ENCODE measurements around the gene SPEN.
A peak's percentile ranks its signal among the peaks of the same experiment; 100 is the strongest.

SPEN gene

GRCh38 chr1:15969321-15969880, 121.9 kb downstream of the SPEN start:
- no peak overlapping the region for H3K4me3 ChIP-seq (ENCODE audit: low read depth, low read length)
- ChIA-PET POLR2A (no interaction called here), CTCF (interaction anchor here (1.1 to 2.5 kb wide), 3 partner anchors 11 to 178 kb away, joined by 4 to 17 read pairs (median 4); no protein-coding TSS in a partner anchor)
- TF ChIP-seq, protein P1, sequence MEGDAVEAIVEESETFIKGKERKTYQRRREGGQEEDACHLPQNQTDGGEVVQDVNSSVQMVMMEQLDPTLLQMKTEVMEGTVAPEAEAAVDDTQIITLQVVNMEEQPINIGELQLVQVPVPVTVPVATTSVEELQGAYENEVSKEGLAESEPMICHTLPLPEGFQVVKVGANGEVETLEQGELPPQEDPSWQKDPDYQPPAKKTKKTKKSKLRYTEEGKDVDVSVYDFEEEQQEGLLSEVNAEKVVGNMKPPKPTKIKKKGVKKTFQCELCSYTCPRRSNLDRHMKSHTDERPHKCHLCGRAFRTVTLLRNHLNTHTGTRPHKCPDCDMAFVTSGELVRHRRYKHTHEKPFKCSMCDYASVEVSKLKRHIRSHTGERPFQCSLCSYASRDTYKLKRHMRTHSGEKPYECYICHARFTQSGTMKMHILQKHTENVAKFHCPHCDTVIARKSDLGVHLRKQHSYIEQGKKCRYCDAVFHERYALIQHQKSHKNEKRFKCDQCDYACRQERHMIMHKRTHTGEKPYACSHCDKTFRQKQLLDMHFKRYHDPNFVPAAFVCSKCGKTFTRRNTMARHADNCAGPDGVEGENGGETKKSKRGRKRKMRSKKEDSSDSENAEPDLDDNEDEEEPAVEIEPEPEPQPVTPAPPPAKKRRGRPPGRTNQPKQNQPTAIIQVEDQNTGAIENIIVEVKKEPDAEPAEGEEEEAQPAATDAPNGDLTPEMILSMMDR (IDR thresholded peaks at IDR 0.05; ENCODE audit: insufficient read depth, low read length, missing control alignments), result no peak
- no peak for DNase-seq (ENCODE audit: low read depth, low spot score)

GRCh38 chr1:15970911-15971310, 123.4 kb downstream of the SPEN start:
- ChIA-PET POLR2A (no interaction called here), CTCF (no interaction called here)
- DNase-seq (ENCODE audit: low read depth, low spot score), result no peak
- TF ChIP-seq, protein P1 (IDR thresholded peaks at IDR 0.05; ENCODE audit: insufficient read depth, low read length, missing control alignments), result no peak
- no peak overlapping the region for H3K4me3 ChIP-seq (ENCODE audit: low read depth, low read length)

DNA sequence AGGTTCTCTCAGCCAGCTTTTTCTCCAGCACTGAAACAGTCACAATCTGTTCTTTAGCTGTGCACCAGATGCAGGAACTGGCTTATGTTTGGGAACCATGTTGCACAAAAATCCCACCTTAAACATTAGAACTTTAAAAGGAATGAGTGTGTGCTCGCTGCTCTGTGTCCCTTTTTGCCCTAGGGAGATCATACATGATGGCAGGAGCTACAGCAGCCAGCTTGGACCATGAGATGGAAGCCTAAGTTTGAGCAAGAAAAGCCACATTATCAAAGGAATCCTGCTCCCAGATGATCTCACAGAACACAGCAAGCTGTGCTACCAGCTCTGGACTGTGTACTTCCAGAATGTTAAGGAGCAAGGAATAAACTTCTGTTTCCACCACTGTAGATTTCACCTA, 124.9 kb downstream of the SPEN start:
- TF ChIP-seq, protein P1 (IDR thresholded peaks at IDR 0.05; ENCODE audit: insufficient read depth, low read length, missing control alignments), result no peak
- POLR2A ChIA-PET, result no interaction called here
- DNase-seq (ENCODE audit: low read depth, low spot score), result no peak
- no peak overlapping the region for H3K4me3 ChIP-seq (ENCODE audit: low read depth, low read length)
- CTCF ChIA-PET, result interaction anchor here (1.2 to 2.2 kb wide), 5 partner anchors 9 to 180 kb away, joined by 3 to 8 read pairs (median 5); no protein-coding TSS in a partner anchor

DNA sequence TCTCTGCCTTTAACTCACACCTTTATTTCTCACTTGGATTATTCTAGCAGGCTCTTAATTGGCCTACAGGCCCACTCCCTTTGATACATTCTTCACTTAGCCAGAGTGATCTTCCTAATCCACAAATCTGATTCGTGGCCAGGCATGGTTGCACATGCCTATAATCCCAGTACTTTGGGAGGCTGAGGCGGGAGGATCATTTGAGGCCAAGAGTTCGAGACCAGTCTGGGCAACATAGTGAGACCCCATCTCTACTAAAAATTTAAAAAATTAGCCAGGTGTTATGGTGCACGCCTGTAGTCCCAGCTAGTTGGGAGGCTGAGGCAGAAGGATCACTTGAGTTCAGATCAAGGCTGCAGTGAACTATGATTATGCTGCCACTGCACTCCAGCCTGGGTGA, 126.3 kb downstream of the SPEN start:
- POLR2A ChIA-PET, result no interaction called here
- no peak for DNase-seq (ENCODE audit: low read depth, low spot score)
- no peak overlapping the region for H3K4me3 ChIP-seq (ENCODE audit: low read depth, low read length)
- CTCF ChIA-PET, result interaction anchor here (1.3 kb wide), 1 partner anchor 21 kb away, joined by 5 read pairs; no protein-coding TSS in a partner anchor
- TF ChIP-seq, protein P1 (IDR thresholded peaks at IDR 0.05; ENCODE audit: insufficient read depth, low read length, missing control alignments), result no peak

GRCh38 chr1:15974855-15975254, 127.3 kb downstream of the SPEN start:
- peak overlapping the region; percentile 76 for H3K4me3 ChIP-seq (ENCODE audit: low read depth, low read length)
- TF ChIP-seq, protein P1 (IDR thresholded peaks at IDR 0.05; ENCODE audit: insufficient read depth, low read length, missing control alignments), result no peak
- CTCF ChIA-PET, result interaction anchor here (0.8 to 3.7 kb wide), 8 partner anchors 9 to 183 kb away, joined by 3 to 27 read pairs (median 6); no protein-coding TSS in a partner anchor
- no peak for DNase-seq (ENCODE audit: low read depth, low spot score)
- POLR2A ChIA-PET, result interaction anchor here (0.7 to 1.3 kb wide), 2 partner anchors 9 to 25 kb away, joined by 3 to 5 read pairs; no protein-coding TSS in a partner anchor

GRCh38 chr1:15975358-15975804, 127.9 kb downstream of the SPEN start:
- H3K4me3 ChIP-seq (ENCODE audit: low read depth, low read length), result peak overlapping the region; percentile 76
- POLR2A ChIA-PET, result interaction anchor here (0.7 to 1.3 kb wide), 5 partner anchors 8 to 26 kb away, joined by 3 to 5 read pairs (median 3); no protein-coding TSS in a partner anchor
- TF ChIP-seq, protein P1 (IDR thresholded peaks at IDR 0.05; ENCODE audit: insufficient read depth, low read length, missing control alignments), result peak; percentile 33
- CTCF ChIA-PET, result interaction anchor here (0.8 to 3.7 kb wide), 14 partner anchors 8 to 213 kb away, joined by 3 to 27 read pairs (median 5); no protein-coding TSS in a partner anchor
- DNase-seq (ENCODE audit: low read depth, low spot score), result no peak

All from AG04449 (cell line).